ENCODE results near the gene SMYD3. TPM values are rescaled to one million over a fixed set of nuclear protein-coding genes. Genes with fewer than 3 reads are reported as not detected.

SMYD3 gene
- polyA plus RNA-seq, 2 of the 4 experiments (the other 2 are of a cell fraction): 18.2 to 35.2 TPM

DNA sequence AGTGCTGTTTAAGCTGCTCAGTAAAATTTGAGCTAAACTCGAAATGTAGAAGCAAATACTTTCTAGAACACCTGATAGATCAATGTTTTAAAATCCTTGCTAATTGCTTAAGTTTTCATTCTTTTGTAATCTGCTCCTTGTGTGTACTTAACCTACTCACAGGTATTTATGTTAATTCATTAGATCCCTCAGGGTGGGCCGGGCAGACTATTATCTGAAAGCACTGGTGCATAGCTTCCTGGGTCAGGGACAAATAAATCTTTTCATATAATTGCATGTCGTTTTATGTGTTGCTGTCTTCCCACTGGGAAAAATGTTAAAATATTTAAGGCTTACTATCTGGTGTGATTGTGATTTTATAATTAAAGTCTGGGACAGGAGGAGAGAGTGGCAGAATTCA, 440.5 kb downstream of the SMYD3 start:
- H3K9me3 ChIP-seq: no peaks in the 10 kb centered on the region
- ChIA-PET POLR2A (no interaction called here), CTCF (interaction anchor here (1.3 to 1.5 kb wide), 2 partner anchors 15 to 25 kb away, joined by 3 read pairs; no protein-coding TSS in a partner anchor)
- H3K27ac ChIP-seq: no peak overlapping the region
- no peak for TF ChIP-seq GATA3 (IDR thresholded peaks at IDR 0.05; ENCODE audit: borderline replicate concordance)
- no peak for TF ChIP-seq NPAS2 (CRISPR knock-in tag; IDR thresholded peaks at IDR 0.05; ENCODE audit: borderline replicate concordance)
- no peak for TF ChIP-seq ZNF302 (CRISPR knock-in tag; IDR thresholded peaks at IDR 0.05)
- TF ChIP-seq PHF8 (IDR thresholded peaks at IDR 0.05; ENCODE audit: borderline replicate concordance, low read depth): no peak
- TF ChIP-seq, protein P1, sequence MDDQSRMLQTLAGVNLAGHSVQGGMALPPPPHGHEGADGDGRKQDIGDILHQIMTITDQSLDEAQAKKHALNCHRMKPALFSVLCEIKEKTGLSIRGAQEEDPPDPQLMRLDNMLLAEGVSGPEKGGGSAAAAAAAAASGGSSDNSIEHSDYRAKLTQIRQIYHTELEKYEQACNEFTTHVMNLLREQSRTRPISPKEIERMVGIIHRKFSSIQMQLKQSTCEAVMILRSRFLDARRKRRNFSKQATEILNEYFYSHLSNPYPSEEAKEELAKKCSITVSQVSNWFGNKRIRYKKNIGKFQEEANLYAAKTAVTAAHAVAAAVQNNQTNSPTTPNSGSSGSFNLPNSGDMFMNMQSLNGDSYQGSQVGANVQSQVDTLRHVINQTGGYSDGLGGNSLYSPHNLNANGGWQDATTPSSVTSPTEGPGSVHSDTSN (IDR thresholded peaks at IDR 0.05): no peak
- TF ChIP-seq, protein P2, sequence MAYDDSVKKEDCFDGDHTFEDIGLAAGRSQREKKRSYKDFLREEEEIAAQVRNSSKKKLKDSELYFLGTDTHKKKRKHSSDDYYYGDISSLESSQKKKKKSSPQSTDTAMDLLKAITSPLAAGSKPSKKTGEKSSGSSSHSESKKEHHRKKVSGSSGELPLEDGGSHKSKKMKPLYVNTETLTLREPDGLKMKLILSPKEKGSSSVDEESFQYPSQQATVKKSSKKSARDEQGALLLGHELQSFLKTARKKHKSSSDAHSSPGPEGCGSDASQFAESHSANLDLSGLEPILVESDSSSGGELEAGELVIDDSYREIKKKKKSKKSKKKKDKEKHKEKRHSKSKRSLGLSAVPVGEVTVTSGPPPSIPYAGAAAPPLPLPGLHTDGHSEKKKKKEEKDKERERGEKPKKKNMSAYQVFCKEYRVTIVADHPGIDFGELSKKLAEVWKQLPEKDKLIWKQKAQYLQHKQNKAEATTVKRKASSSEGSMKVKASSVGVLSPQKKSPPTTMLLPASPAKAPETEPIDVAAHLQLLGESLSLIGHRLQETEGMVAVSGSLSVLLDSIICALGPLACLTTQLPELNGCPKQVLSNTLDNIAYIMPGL (CRISPR knock-in tag; IDR thresholded peaks at IDR 0.05; ENCODE audit: borderline replicate concordance): no peak
- TF ChIP-seq HOXA7 (CRISPR knock-in tag; IDR thresholded peaks at IDR 0.05): no peak
- no peak for TF ChIP-seq CHD2 (IDR thresholded peaks at IDR 0.05; ENCODE audit: low read length, partially characterized antibody)
- no peak for TF ChIP-seq JUNB (IDR thresholded peaks at IDR 0.05)
- TF ChIP-seq, protein P3, sequence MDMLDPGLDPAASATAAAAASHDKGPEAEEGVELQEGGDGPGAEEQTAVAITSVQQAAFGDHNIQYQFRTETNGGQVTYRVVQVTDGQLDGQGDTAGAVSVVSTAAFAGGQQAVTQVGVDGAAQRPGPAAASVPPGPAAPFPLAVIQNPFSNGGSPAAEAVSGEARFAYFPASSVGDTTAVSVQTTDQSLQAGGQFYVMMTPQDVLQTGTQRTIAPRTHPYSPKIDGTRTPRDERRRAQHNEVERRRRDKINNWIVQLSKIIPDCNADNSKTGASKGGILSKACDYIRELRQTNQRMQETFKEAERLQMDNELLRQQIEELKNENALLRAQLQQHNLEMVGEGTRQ (IDR thresholded peaks at IDR 0.05): no peak
- no peak for TF ChIP-seq POLR2AphosphoS2 (conservative IDR thresholded peaks at IDR 0.05; ENCODE audit: low read length)
- no peak for TF ChIP-seq HDAC2 (IDR thresholded peaks at IDR 0.05)
- TF ChIP-seq, protein P4, sequence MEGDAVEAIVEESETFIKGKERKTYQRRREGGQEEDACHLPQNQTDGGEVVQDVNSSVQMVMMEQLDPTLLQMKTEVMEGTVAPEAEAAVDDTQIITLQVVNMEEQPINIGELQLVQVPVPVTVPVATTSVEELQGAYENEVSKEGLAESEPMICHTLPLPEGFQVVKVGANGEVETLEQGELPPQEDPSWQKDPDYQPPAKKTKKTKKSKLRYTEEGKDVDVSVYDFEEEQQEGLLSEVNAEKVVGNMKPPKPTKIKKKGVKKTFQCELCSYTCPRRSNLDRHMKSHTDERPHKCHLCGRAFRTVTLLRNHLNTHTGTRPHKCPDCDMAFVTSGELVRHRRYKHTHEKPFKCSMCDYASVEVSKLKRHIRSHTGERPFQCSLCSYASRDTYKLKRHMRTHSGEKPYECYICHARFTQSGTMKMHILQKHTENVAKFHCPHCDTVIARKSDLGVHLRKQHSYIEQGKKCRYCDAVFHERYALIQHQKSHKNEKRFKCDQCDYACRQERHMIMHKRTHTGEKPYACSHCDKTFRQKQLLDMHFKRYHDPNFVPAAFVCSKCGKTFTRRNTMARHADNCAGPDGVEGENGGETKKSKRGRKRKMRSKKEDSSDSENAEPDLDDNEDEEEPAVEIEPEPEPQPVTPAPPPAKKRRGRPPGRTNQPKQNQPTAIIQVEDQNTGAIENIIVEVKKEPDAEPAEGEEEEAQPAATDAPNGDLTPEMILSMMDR (IDR thresholded peaks at IDR 0.05): no peak
- TF ChIP-seq SMC3 (IDR thresholded peaks at IDR 0.05): no peak
- 70% methylated on average over 3 of the region's 3 CpGs for WGBS (ENCODE audit: missing lambda C conversion rate)
- FAIRE-seq (no peak), DNase-seq (ENCODE audit: low read depth in 1 of 2, low spot score in 1 of 2) (no peak), ATAC-seq (no peak)
- no peak overlapping the region for H3K4me3 ChIP-seq
- H3K4me1 ChIP-seq: no peaks in the 10 kb centered on the region
- H3K4me2 ChIP-seq: no peak overlapping the region

DNA sequence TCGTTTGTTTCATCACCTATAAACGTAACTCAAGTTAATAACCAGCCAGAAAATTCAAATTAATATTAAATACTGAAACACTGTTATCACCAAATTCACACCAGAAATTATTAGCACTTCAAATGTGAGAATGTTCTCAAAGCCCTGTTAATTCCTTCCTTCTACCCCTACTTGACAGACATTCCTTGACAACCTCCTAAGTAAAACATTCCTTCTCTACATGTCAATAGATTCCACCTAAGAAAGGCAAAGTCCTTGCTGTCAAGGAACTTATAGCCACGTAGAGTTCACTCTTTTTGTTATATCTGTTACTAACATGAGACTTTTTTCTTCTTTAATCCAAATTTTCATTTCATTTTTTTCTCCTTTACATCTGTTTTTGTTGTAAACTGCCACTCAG, 441.5 kb downstream of the SMYD3 start:
- ChIA-PET POLR2A (no interaction called here), CTCF (no interaction called here)
- Histone ChIP-seq H3K27ac (no peak overlapping the region), H3K9me3 (no peaks in the 10 kb centered on the region), H3K4me3 (no peak overlapping the region), H3K4me2 (no peak overlapping the region), H3K4me1 (no peaks in the 10 kb centered on the region)
- no peak for FAIRE-seq
- no peak for DNase-seq (ENCODE audit: low read depth in 1 of 2, low spot score in 1 of 2)
- TF ChIP-seq POLR2AphosphoS2 (conservative IDR thresholded peaks at IDR 0.05; ENCODE audit: low read length): no peak
- TF ChIP-seq EHF (CRISPR knock-in tag; IDR thresholded peaks at IDR 0.05): no peak
- TF ChIP-seq RNF2 (IDR thresholded peaks at IDR 0.05; ENCODE audit: borderline replicate concordance, low read depth): no peak
- TF ChIP-seq, protein P4 (IDR thresholded peaks at IDR 0.05): no peak
- no peak for TF ChIP-seq HOXA7 (CRISPR knock-in tag; IDR thresholded peaks at IDR 0.05)
- no peak for TF ChIP-seq NFE2L2 (conservative IDR thresholded peaks at IDR 0.05; ENCODE audit: low read length)
- no peak for TF ChIP-seq RARB (CRISPR knock-in tag; IDR thresholded peaks at IDR 0.05)
- TF ChIP-seq HEYL (CRISPR knock-in tag; IDR thresholded peaks at IDR 0.05): no peak
- no peak for TF ChIP-seq KDM5A (IDR thresholded peaks at IDR 0.05)
- no peak for TF ChIP-seq TP53 (CRISPR knock-in tag; IDR thresholded peaks at IDR 0.05)
- TF ChIP-seq, protein P5, sequence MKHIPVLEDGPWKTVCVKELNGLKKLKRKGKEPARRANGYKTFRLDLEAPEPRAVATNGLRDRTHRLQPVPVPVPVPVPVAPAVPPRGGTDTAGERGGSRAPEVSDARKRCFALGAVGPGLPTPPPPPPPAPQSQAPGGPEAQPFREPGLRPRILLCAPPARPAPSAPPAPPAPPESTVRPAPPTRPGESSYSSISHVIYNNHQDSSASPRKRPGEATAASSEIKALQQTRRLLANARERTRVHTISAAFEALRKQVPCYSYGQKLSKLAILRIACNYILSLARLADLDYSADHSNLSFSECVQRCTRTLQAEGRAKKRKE (CRISPR knock-in tag; IDR thresholded peaks at IDR 0.05; ENCODE audit: low read depth): no peak
- 80% methylated on average over 3 of the region's 3 CpGs for WGBS (ENCODE audit: missing lambda C conversion rate)
- ATAC-seq: no peak
